B cell (primary cell): Measurements from ENCODE around the gene C1QTNF7. TPM values are rescaled to one million over a fixed set of nuclear protein-coding genes. Genes with fewer than 3 reads are reported as not detected.

Experiments
- ATAC-seq: fragments of 200-7000 bp; cut with Tn5 transposase; one replicate; pipeline ENCODE4 v1.10.0; 2021; ENCODE audit warnings: low read depth, mild to moderate bottlenecking, moderate number of reproducible peaks, moderate library complexity
- CTCF ChIA-PET: fragments of 350-600 bp; sonication (Branson Sonifier 250); formaldehyde crosslinking; loops from one replicate; lab custom pipeline; 2021; ENCODE audit warnings: antibody characterized with exemption, inconsistent platforms; lab: Charles Lee
- POLR2A ChIA-PET: fragments of 350-600 bp; sonication (Branson Sonifier 250); formaldehyde crosslinking; loops from one replicate; lab custom pipeline; 2021; ENCODE audit warnings: antibody characterized with exemption; lab: Charles Lee
- DNase-seq: peaks from one replicate; pipeline ENCODE4 v3.0.0; 2013
- H2AFZ ChIP-seq: 2 replicates; pipeline ENCODE4 v1.6.1; 2012; ENCODE audit warnings: mild to moderate bottlenecking, low read depth, low read length; ENCODE audit not compliant: insufficient read depth, poor library complexity, severe bottlenecking
- H3K27ac ChIP-seq, 2 donors: 1 replicate in 1 of 2; 2 replicates in 1 of 2; pipeline ENCODE4 v1.5.1; 2012 to 2013; ENCODE audit warnings: low read length in 2 of 2, mild to moderate bottlenecking in 2 of 2, moderate library complexity in 1 of 2
- H3K27me3 ChIP-seq, 4 experiments: fragments of 200-600 bp in 1 of 4; sonication (generic) in 1 of 4; replicated peaks in 1 of 4; 1 replicate in 2 of 4; 2 replicates in 2 of 4; pipeline versions ENCODE4 v1.6.1 to v1.7.0; 2013 to 2016; ENCODE audit warnings: low read length in 3 of 4, mild to moderate bottlenecking in 2 of 4, mixed read lengths in 1 of 4, moderate library complexity in 1 of 4; ENCODE audit not compliant: insufficient read depth in 4 of 4, control insufficient read depth in 3 of 4; ENCODE audit errors: control extremely low read depth in 1 of 4
- H3K36me3 ChIP-seq, 2 experiments: replicated peaks in 1 of 2; 1 replicate in 1 of 2; 2 replicates in 1 of 2; pipeline versions ENCODE4 v1.6.1 to v1.7.1; 2013; ENCODE audit warnings: low read length in 1 of 2; ENCODE audit not compliant: insufficient read depth in 2 of 2, control insufficient read depth in 1 of 2; ENCODE audit errors: control extremely low read depth in 1 of 2, extremely low read depth in 1 of 2
- H3K4me1 ChIP-seq, 2 donors: fragments of 200-600 bp in 1 of 2; sonication (generic) in 1 of 2; 1 replicate in 1 of 2; 2 replicates in 1 of 2; pipeline versions ENCODE4 v1.5.1 to v1.6.1; 2013 to 2017; ENCODE audit warnings: low read length in 2 of 2; ENCODE audit not compliant: control insufficient read depth in 2 of 2, insufficient read depth in 2 of 2
- H3K4me2 ChIP-seq: replicated peaks from 2 replicates; pipeline ENCODE3; 2012; ENCODE audit warnings: mild to moderate bottlenecking, low read depth, low read length; ENCODE audit not compliant: poor library complexity, severe bottlenecking
- H3K4me3 ChIP-seq, 5 experiments: fragments of 200-600 bp in 1 of 5; sonication (generic) in 1 of 5; 1 replicate in 3 of 5; 2 replicates in 2 of 5; pipeline versions ENCODE4 v1.5.1 to v1.7.0; 2011 to 2016; ENCODE audit warnings: low read length in 4 of 5, mild to moderate bottlenecking in 4 of 5, low read depth in 2 of 5, control low read depth in 1 of 5, moderate library complexity in 1 of 5; ENCODE audit not compliant: insufficient read depth in 1 of 5; ENCODE audit errors: control extremely low read depth in 1 of 5, extremely low read depth in 1 of 5
- H3K79me2 ChIP-seq: fragments of 200-600 bp; sonication (generic); one replicate; pipeline ENCODE4 v1.6.0; 2016; ENCODE audit warnings: low read length; ENCODE audit not compliant: control insufficient read depth, insufficient read depth
- H3K9ac ChIP-seq: fragments of 200-600 bp; sonication (generic); 2 replicates; pipeline ENCODE4 v1.6.1; 2017; ENCODE audit warnings: mild to moderate bottlenecking, low read length, moderate library complexity
- H3K9me3 ChIP-seq, 3 donors: one replicate each; pipeline versions ENCODE4 v1.6.1 to v1.7.1; 2013; ENCODE audit warnings: low read length in 2 of 3; ENCODE audit not compliant: control insufficient read depth in 2 of 3, insufficient read depth in 1 of 3; ENCODE audit errors: control extremely low read depth in 1 of 3
- H4K20me1 ChIP-seq: 2 replicates; pipeline ENCODE4 v1.6.0; 2012; ENCODE audit warnings: mild to moderate bottlenecking, low read length; ENCODE audit not compliant: insufficient read depth, control insufficient read depth, poor library complexity, severe bottlenecking
- H3K27ac Mint-ChIP-seq: one replicate; pipeline ENCODE4 v1.8.0; 2021; ENCODE audit warnings: mixed read lengths
- H3K27me3 Mint-ChIP-seq: one replicate; pipeline ENCODE4 v1.8.0; 2021; ENCODE audit warnings: mixed read lengths
- H3K4me1 Mint-ChIP-seq: one replicate; pipeline ENCODE4 v1.8.0; 2021; ENCODE audit warnings: mixed read lengths
- H3K4me3 Mint-ChIP-seq: one replicate; pipeline ENCODE4 v1.8.0; 2021; ENCODE audit warnings: mixed read lengths
- H3K9me3 Mint-ChIP-seq: one replicate; pipeline ENCODE4 v1.8.0; 2022; ENCODE audit warnings: mixed read lengths; ENCODE audit not compliant: insufficient read depth
- CTCF ChIP-seq: fragments of 200-600 bp; IDR thresholded peaks from one replicate; pipeline ENCODE4 v1.8.0; 2022; ENCODE audit warnings: antibody characterized with exemption, mild to moderate bottlenecking
- EZH2 ChIP-seq: IDR thresholded peaks from 2 replicates; pipeline ENCODE4 v1.6.1; 2012; ENCODE audit warnings: borderline replicate concordance, low read depth, mild to moderate bottlenecking, moderate library complexity, low read length; ENCODE audit not compliant: insufficient read depth, poor library complexity, severe bottlenecking
- WGBS: methylation state at CpG from one replicate; pipeline ENCODE4 v1.1.5; 2013; ENCODE audit warnings: missing lambda C conversion rate; ENCODE audit not compliant: insufficient coverage; 5-methylcytosine and 5-hydroxymethylcytosine counted together
- intact Hi-C: fragments of 100-400 bp; cut with micrococcal nuclease; formaldehyde crosslinking; loops from one replicate; pipeline ENCODE4 v1.10.0; 2022
- polyA plus RNA-seq: library from polyadenylated mRNA; depleted of rRNA; stranded (reverse); fragments of >200 nt; gene quantifications from 2 replicates; pipeline ENCODE4 v1.2.3, GENCODE V29; 2012
- total RNA-seq, 2 donors: library from RNA; stranded (reverse); fragments of 120-200 nt in 1 of 2; gene quantifications; 1 replicate in 1 of 2; 2 replicates in 1 of 2; pipeline versions ENCODE4 v1.2.3 to v1.2.4, GENCODE V29; 2013 to 2022

C1QTNF7 gene
- total and polyA plus RNA-seq, 2 donors (not counting 1 experiment from before 2014, with no cell fraction given), result not detected

DNA sequence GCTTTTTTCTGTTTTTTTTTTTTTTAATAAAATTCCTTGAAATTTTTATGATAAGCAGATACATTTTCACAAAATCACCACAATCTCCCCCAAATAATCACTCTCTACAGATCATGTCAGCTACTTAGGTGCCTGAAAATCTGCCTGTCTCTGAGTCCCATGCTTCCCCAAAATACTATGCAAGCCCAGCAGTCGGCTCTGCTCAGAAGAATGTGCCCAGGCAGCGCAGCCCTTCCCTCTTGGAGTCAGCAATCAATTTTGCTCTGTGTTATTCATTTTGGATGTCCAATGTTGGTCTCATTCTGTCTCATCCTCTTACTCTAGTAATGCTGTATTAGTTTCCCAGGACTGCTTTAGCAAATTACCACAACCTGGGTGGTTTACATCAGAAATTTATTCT is 24.9 kb upstream of the C1QTNF7 start:
- WGBS, result 83% methylated on average over 2 of the region's 2 CpGs
- intact Hi-C loops, result no loop called here

GRCh38 chr4:15405018-15405417 is 22.8 kb upstream of the C1QTNF7 start:
- Histone ChIP-seq H3K9ac (no peak overlapping the region), H3K27me3 (no peaks in the 10 kb centered on the region), H2AFZ (no peak overlapping the region), H3K4me3 (no peak overlapping the region), H3K36me3 (no peaks in the 10 kb centered on the region), H3K79me2 (peaks cover 21% of the 10 kb centered on the region), H3K27ac (no peak overlapping the region), H3K4me1 (peaks cover 37 to 50% of the 10 kb centered on the region in 2 donors), H3K4me2 (no peak overlapping the region), H3K9me3 (no peaks in the 10 kb centered on the region), H4K20me1 (no peaks in the 10 kb centered on the region)
- H3K9me3 Mint-ChIP-seq, result no peaks in the 10 kb centered on the region
- intact Hi-C loops, result no loop called here
- WGBS, result 81% methylated on average over 4 of the region's 4 CpGs
- CTCF ChIA-PET, result interaction anchor here (1.3 kb wide), 1 partner anchor 9 kb away, joined by 4 read pairs; no protein-coding TSS in a partner anchor
- ATAC-seq (no peak), DNase-seq (no peak)
- H3K4me1 Mint-ChIP-seq, result peaks cover 58% of the 10 kb centered on the region
- POLR2A ChIA-PET, result no interaction called here
- H3K4me3 Mint-ChIP-seq, result no peak overlapping the region
- H3K27me3 Mint-ChIP-seq, result no peaks in the 10 kb centered on the region
- H3K27ac Mint-ChIP-seq, result no peak overlapping the region
- TF ChIP-seq EZH2 (no peak), CTCF (no peak)

More for the DNA sequence above, 24.9 kb upstream of the C1QTNF7 start:
- H3K4me1 ChIP-seq, result peaks cover 42 to 57% of the 10 kb centered on the region in 2 donors
- ChIA-PET CTCF (no interaction called here), POLR2A (no interaction called here)
- H3K27ac ChIP-seq, result no peak overlapping the region
- no peak for DNase-seq
- no peak overlapping the region for H3K4me3 Mint-ChIP-seq
- H3K9ac ChIP-seq, result no peak overlapping the region
- no peak for ATAC-seq
- H3K4me3 ChIP-seq, result no peak overlapping the region
- no peaks in the 10 kb centered on the region for H4K20me1 ChIP-seq
- no peaks in the 10 kb centered on the region for H3K27me3 ChIP-seq
- H3K9me3 Mint-ChIP-seq, result no peaks in the 10 kb centered on the region
- H3K4me1 Mint-ChIP-seq, result peaks cover 54% of the 10 kb centered on the region
- H3K79me2 ChIP-seq, result peaks cover 19% of the 10 kb centered on the region
- H3K9me3 ChIP-seq, result no peaks in the 10 kb centered on the region
- H3K27me3 Mint-ChIP-seq, result no peaks in the 10 kb centered on the region
- no peak overlapping the region for H3K4me2 ChIP-seq
- H3K36me3 ChIP-seq, result no peaks in the 10 kb centered on the region
- no peak overlapping the region for H3K27ac Mint-ChIP-seq
- no peak overlapping the region for H2AFZ ChIP-seq
- TF ChIP-seq EZH2 (no peak), CTCF (no peak)
